ENCODE results near the gene ANGPTL5. TPM values are rescaled to one million over a fixed set of nuclear protein-coding genes. Genes with fewer than 3 reads are reported as not detected.

Gene ANGPTL5
- total RNA-seq, 1 experiment from 2014 or later, result not detected

- intact Hi-C loops (cut with micrococcal nuclease; ENCODE audit: unreplicated experiment) (no loop called here), in situ Hi-C loops (cut with HindIII; ENCODE audit: low pct_unique_long_range_greater_than_20kb, low sequenced_read_pairs) (no loop called here)
- Histone ChIP-seq H3K4me3 (ENCODE audit: low read depth in 2 of 2, low read length in 2 of 2) (no peak overlapping the region), H3K27ac (ENCODE audit: low read length) (no peak overlapping the region), H3K27me3 (ENCODE audit: control insufficient read depth, insufficient read depth, low read length) (0 out of 2 replicates have a peak, but pooled peaks cover 2% of the 10 kb centered on the region), H3K36me3 (ENCODE audit: control insufficient read depth, insufficient read depth, low read length) (no peaks in the 10 kb centered on the region), H3K9me3 (ENCODE audit: control insufficient read depth, insufficient read depth, low read depth, low read length) (no peaks in the 10 kb centered on the region), H3K4me1 (ENCODE audit: control insufficient read depth, insufficient read depth, low read length) (peaks cover 19% of the 10 kb centered on the region)
- DNase-seq (ENCODE audit: low read depth, low spot score) (no peak), ATAC-seq (no peak)
- no TSS peak for BruUV-seq (replicated peaks)
- ChIA-PET CTCF (no interaction called here), POLR2A (interaction anchor here (0.5 kb wide), 1 partner anchor 45 kb away, joined by 3 read pairs; no protein-coding TSS in a partner anchor)
- TF ChIP-seq REST (IDR thresholded peaks at IDR 0.05; ENCODE audit: insufficient read depth in 1 of 2, low read depth in 2 of 2, low read length in 1 of 2) (no peak), POLR2AphosphoS5 (IDR thresholded peaks at IDR 0.05; ENCODE audit: low read depth, low read length) (no peak), SIN3A (IDR thresholded peaks at IDR 0.05; ENCODE audit: borderline replicate concordance, insufficient read depth, low read depth, low read length) (no peak), TCF7L2 (IDR thresholded peaks at IDR 0.05; ENCODE audit: low read depth, low read length) (no peak), CTCF (IDR thresholded peaks at IDR 0.05) (no peak)
These were observed 7.2 kb downstream of the ANGPTL5 start for GRCh38 chr11:101909087-101909486.

- Histone ChIP-seq H3K9me3 (ENCODE audit: control insufficient read depth, insufficient read depth, low read depth, low read length) (no peaks in the 10 kb centered on the region), H3K4me3 (ENCODE audit: low read depth in 2 of 2, low read length in 2 of 2) (no peak overlapping the region), H3K27me3 (ENCODE audit: control insufficient read depth, insufficient read depth, low read length) (0 out of 2 replicates have a peak, but pooled peaks cover 2% of the 10 kb centered on the region), H3K27ac (ENCODE audit: low read length) (no peak overlapping the region; the same call in 1 of the 2 replicates), H3K36me3 (ENCODE audit: control insufficient read depth, insufficient read depth, low read length) (no peaks in the 10 kb centered on the region), H3K4me1 (ENCODE audit: control insufficient read depth, insufficient read depth, low read length) (peaks cover 7% of the 10 kb centered on the region)
- DNase-seq (ENCODE audit: low read depth, low spot score) (no peak), ATAC-seq (no peak)
- intact Hi-C loops (cut with micrococcal nuclease; ENCODE audit: unreplicated experiment) (no loop called here), in situ Hi-C loops (cut with HindIII; ENCODE audit: low pct_unique_long_range_greater_than_20kb, low sequenced_read_pairs) (no loop called here)
- BruUV-seq (replicated peaks), result no TSS peak
- CTCF ChIA-PET, result interaction anchor here (0.6 kb wide), 1 partner anchor 1162 kb away, joined by 5 read pairs; no protein-coding TSS in a partner anchor
- POLR2A ChIA-PET, result interaction anchor here (0.6 kb wide), 2 partner anchors 9 to 35 kb away, joined by 3 to 6 read pairs; no protein-coding TSS in a partner anchor
- no peak for TF ChIP-seq TCF7L2 (IDR thresholded peaks at IDR 0.05; ENCODE audit: low read depth, low read length)
These were observed 8.5 kb downstream of the ANGPTL5 start for GRCh38 chr11:101907815-101908214.

- no peak overlapping the region for H3K27ac ChIP-seq (ENCODE audit: low read length)
- H3K4me3 ChIP-seq (ENCODE audit: low read depth in 2 of 2, low read length in 2 of 2), result no peak overlapping the region
- DNase-seq (ENCODE audit: low read depth, low spot score) (no peak), ATAC-seq (no peak)
- H3K27me3 ChIP-seq (ENCODE audit: control insufficient read depth, insufficient read depth, low read length), result no peaks in the 10 kb centered on the region; the same call in 1 of the 2 replicates
- TF ChIP-seq REST (IDR thresholded peaks at IDR 0.05; ENCODE audit: insufficient read depth in 1 of 2, low read depth in 2 of 2, low read length in 1 of 2) (no peak), POLR2AphosphoS5 (IDR thresholded peaks at IDR 0.05; ENCODE audit: low read depth, low read length) (no peak), TCF7L2 (IDR thresholded peaks at IDR 0.05; ENCODE audit: low read depth, low read length) (no peak), CTCF (IDR thresholded peaks at IDR 0.05) (no peak), SIN3A (IDR thresholded peaks at IDR 0.05; ENCODE audit: borderline replicate concordance, insufficient read depth, low read depth, low read length) (no peak)
- ChIA-PET CTCF (no interaction called here), POLR2A (no interaction called here)
- BruUV-seq (replicated peaks), result no TSS peak
- intact Hi-C loops (cut with micrococcal nuclease; ENCODE audit: unreplicated experiment) (no loop called here), in situ Hi-C loops (cut with HindIII; ENCODE audit: low pct_unique_long_range_greater_than_20kb, low sequenced_read_pairs) (no loop called here)
- H3K36me3 ChIP-seq (ENCODE audit: control insufficient read depth, insufficient read depth, low read length), result no peaks in the 10 kb centered on the region
- H3K9me3 ChIP-seq (ENCODE audit: control insufficient read depth, insufficient read depth, low read depth, low read length), result no peaks in the 10 kb centered on the region
- no peaks in the 10 kb centered on the region for H3K4me1 ChIP-seq (ENCODE audit: control insufficient read depth, insufficient read depth, low read length)
These were observed 21.8 kb downstream of the ANGPTL5 start for GRCh38 chr11:101894505-101894904.
